ENCODE measurements around the gene SPON2.

The SPON2 gene

DNA sequence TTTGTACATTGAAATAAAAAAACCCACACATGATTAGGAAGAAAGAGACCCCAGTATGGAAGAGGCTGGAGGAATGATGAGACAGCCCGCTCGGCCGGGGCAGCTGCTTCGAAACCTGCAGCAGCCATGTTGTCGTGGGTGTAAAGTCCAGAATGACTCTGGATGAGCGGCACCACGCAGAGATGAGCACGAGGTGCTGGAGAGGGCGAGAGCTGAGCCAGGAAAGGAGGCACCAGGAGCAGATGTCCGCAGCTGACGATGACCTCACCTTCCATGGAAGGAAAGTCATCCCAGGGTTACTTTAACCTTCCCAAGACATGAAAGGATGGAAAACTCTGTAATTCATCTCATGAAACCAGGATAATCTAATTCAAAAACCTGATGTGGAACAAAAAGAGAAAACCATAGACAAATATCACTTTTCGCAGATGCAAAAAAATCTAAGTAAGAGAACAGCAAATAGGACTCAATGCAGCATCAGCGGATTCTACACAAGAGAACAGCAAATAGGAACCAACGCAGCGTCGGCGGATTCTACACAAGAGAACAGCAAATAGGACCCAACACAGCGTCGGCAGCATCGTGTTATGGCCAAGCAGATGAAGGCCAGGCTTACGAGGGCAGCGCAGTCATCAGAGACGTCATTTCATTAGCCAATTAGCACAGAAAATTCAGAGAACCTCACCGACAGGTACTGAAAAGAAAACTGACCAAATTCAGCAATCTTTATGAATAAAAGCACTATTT, 25.9 kb upstream of the SPON2 start:
- TF ChIP-seq, protein P1, sequence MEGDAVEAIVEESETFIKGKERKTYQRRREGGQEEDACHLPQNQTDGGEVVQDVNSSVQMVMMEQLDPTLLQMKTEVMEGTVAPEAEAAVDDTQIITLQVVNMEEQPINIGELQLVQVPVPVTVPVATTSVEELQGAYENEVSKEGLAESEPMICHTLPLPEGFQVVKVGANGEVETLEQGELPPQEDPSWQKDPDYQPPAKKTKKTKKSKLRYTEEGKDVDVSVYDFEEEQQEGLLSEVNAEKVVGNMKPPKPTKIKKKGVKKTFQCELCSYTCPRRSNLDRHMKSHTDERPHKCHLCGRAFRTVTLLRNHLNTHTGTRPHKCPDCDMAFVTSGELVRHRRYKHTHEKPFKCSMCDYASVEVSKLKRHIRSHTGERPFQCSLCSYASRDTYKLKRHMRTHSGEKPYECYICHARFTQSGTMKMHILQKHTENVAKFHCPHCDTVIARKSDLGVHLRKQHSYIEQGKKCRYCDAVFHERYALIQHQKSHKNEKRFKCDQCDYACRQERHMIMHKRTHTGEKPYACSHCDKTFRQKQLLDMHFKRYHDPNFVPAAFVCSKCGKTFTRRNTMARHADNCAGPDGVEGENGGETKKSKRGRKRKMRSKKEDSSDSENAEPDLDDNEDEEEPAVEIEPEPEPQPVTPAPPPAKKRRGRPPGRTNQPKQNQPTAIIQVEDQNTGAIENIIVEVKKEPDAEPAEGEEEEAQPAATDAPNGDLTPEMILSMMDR (conservative IDR thresholded peaks at IDR 0.05; ENCODE audit: low read length) = no peak

GRCh38 chr4:1196421-1197183, 24.2 kb upstream of the SPON2 start:
- TF ChIP-seq, protein P1 (conservative IDR thresholded peaks at IDR 0.05; ENCODE audit: low read length) = no peak
- DNase-seq (ENCODE audit: low read depth) = no peak
- H3K4me3 ChIP-seq (ENCODE audit: low read length) = no peak overlapping the region

More for the DNA sequence above, 25.9 kb upstream of the SPON2 start:
- no peak overlapping the region for H3K4me3 ChIP-seq (ENCODE audit: low read length)
- DNase-seq (ENCODE audit: low read depth) = no peak

DNA sequence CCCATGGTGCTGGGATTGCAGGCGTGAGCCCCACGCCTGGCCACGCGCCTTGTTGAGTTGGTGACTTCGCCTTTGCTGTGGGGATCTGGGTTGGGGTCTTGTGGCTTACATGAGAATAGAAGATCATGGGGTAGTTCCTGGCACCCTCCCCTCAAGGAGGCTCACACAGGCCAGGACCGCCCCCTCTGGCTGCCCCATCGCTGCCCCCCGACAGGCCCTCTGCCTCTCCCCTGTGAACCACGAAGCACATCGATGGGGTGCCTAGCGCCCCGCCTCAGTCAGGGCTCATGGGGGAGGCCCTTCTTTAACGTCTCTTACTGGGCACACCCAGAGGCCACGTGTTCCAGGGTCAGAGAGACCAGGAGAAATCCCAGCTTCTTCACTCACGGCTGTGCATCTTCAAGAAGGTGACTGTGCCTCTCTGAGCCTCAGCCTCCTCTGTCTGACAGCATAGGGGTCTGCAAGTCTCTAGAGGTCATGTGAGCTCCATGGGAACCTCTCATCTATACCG, 23.6 kb upstream of the SPON2 start:
- DNase-seq (ENCODE audit: low read depth) = no peak
- H3K4me3 ChIP-seq (ENCODE audit: low read length) = no peak overlapping the region
- TF ChIP-seq, protein P1 (conservative IDR thresholded peaks at IDR 0.05; ENCODE audit: low read length) = no peak

- DNase-seq (ENCODE audit: low read depth) = no peak
- H3K4me3 ChIP-seq (ENCODE audit: low read length) = no peak overlapping the region
- TF ChIP-seq, protein P1 (conservative IDR thresholded peaks at IDR 0.05; ENCODE audit: low read length) = no peak
Measured at GRCh38 chr4:1195109-1195671, 22.8 kb upstream of the SPON2 start.

GRCh38 chr4:1194010-1194900, 21.9 kb upstream of the SPON2 start:
- DNase-seq (ENCODE audit: low read depth) = peak; percentile 31
- TF ChIP-seq, protein P1 (conservative IDR thresholded peaks at IDR 0.05; ENCODE audit: low read length) = peak; percentile 16
- H3K4me3 ChIP-seq (ENCODE audit: low read length) = no peak overlapping the region

GRCh38 chr4:1193206-1194009, 21.0 kb upstream of the SPON2 start:
- TF ChIP-seq, protein P1 (conservative IDR thresholded peaks at IDR 0.05; ENCODE audit: low read length) = no peak
- no peak overlapping the region for H3K4me3 ChIP-seq (ENCODE audit: low read length)
- DNase-seq (ENCODE audit: low read depth) = no peak
